Fibroblast of the aortic adventitia (primary cell): ENCODE results near the gene TRIM38. TPM values are rescaled to one million over a fixed set of nuclear protein-coding genes. Genes with fewer than 3 reads are reported as not detected.
"Not testable (repeated sequence)": the region's sequence is repeated elsewhere in the genome, so short reads cannot be mapped to it uniquely, and the experiment has no call there.

ENCODE experiments used
- DNase-seq: peaks from one replicate; pipeline ENCODE4 v3.0.0-alpha.2; 2010; ENCODE audit warnings: low read depth
- H3K4me3 ChIP-seq: 2 replicates; pipeline ENCODE4 v1.5.1; 2011; ENCODE audit warnings: low read depth, mild to moderate bottlenecking, control low read depth, low read length, moderate library complexity
- total RNA-seq: library from RNA; depleted of rRNA; stranded (reverse); fragments of >200 nt; gene quantifications from 2 replicates; pipeline ENCODE4 v1.2.3, GENCODE V29; 2012; ENCODE audit warnings: low replicate concordance
- TF ChIP-seq, protein P1 (sequence below): IDR thresholded peaks from 2 replicates; pipeline ENCODE4 v1.5.1; 2011; ENCODE audit warnings: mild to moderate bottlenecking, low read length, control low read depth, inconsistent platforms; ENCODE audit not compliant: insufficient read depth

TRIM38 gene
- total RNA-seq, 1 donor = 12.0 TPM

DNA sequence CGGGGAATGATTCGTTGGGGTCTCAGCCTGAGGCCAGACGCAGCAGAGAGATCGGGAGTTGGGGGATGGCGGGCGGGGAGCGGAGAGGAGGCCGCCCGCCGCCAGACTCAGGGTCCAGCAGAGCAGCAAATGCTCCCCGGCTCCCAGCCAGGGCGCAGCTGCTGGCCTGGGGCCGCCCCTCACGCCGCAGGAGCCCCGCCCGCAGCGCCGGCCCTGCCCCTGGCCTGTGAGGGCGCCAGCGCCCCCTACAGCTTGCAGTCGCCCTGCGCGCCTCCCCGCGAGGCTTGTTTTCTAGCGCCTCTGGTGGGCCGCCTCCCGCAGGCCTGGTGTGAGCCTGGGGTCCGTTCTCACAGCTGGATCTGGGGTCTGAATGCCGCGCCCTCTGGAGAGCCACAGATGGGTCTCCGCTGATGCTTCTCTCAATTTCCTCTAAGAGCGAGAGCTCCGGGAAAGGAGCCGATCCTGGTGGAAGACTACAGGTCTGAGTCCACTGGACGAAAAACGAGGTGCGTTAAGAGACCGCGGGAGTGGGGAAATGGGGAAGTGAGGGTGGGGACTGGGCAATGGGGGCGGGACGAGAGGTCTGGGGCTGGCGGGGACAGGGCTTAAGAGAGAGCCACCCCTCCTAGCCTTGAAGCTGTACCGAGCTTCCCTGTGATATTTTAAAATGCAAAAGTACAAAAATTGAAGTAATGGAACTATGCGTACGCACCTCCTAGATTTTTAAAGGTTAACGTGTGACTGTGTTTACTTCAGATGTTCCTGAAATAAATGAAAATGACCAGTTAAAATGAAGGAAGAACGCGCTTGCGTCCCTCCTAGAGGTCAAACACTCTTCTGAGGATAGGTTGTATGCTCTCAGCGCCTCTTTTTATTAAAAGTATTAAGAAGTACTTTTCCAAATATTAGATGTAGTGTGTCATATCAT lies 30.1 kb downstream of the TRIM38 start:
- TF ChIP-seq, protein P1, sequence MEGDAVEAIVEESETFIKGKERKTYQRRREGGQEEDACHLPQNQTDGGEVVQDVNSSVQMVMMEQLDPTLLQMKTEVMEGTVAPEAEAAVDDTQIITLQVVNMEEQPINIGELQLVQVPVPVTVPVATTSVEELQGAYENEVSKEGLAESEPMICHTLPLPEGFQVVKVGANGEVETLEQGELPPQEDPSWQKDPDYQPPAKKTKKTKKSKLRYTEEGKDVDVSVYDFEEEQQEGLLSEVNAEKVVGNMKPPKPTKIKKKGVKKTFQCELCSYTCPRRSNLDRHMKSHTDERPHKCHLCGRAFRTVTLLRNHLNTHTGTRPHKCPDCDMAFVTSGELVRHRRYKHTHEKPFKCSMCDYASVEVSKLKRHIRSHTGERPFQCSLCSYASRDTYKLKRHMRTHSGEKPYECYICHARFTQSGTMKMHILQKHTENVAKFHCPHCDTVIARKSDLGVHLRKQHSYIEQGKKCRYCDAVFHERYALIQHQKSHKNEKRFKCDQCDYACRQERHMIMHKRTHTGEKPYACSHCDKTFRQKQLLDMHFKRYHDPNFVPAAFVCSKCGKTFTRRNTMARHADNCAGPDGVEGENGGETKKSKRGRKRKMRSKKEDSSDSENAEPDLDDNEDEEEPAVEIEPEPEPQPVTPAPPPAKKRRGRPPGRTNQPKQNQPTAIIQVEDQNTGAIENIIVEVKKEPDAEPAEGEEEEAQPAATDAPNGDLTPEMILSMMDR = peak; percentile 94
- DNase-seq = peak; percentile 90
- H3K4me3 ChIP-seq = peak overlapping the region; percentile 75

DNA sequence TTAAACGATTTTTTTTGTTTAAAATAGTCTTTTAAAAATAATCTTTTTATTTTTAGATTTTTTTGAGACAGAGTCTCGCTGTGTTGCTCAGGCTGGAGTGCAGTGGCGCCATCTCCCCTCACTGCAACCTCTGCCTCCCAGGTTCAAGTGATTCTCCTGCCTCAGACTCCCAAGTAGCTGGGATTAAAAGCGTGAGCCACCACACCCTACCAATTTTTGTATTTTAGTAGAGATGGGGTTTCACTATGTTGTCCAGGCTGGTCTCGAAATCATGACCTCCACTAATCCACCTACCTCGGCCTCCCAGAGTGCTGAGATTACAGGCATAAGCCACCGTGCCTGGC lies 30.7 kb downstream of the TRIM38 start:
- peak overlapping the region; percentile 75 for H3K4me3 ChIP-seq
- DNase-seq = not testable (repeated sequence)

DNA sequence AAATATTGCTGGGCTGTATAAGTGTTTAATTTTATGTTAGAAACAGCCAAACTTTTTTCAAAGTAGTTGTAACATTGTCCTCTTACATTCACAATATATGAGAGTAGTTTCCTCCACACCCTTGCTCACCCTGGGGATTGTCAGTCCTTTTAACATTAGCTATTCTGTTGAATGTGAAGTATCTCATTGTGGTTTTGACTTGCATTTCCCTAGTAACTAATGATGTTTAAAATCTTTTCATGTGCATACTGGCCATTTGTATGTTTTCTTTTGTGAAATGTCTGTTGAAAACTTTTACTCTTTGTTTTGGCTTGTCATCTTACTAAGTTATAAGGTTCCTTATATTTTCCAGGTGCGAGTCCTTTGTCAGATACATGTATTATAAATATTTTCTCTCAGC lies 32.9 kb downstream of the TRIM38 start:
- no peak for DNase-seq
- no peak overlapping the region for H3K4me3 ChIP-seq
- TF ChIP-seq, protein P1 = no peak

DNA sequence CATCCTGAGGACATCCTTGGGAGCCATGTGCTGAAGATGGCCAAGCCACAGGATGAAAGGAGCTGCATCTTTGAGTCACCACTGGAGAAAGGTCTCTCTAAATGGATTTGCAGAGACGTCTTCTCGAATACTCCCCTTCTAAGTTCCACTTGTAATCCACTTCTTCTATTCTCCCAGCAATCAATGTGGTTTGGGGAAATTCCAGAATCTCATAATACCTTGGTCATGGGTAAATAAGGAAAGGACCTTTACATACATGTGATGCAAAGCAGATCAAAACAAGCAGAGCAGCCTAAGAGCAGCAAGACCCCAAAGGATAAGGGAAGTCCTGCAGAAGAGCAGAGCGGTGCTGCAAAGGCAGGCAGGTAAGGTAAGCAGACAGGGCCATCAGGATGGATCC lies 35.3 kb downstream of the TRIM38 start:
- DNase-seq = no peak
- H3K4me3 ChIP-seq = no peak overlapping the region
- TF ChIP-seq, protein P1 = no peak

DNA sequence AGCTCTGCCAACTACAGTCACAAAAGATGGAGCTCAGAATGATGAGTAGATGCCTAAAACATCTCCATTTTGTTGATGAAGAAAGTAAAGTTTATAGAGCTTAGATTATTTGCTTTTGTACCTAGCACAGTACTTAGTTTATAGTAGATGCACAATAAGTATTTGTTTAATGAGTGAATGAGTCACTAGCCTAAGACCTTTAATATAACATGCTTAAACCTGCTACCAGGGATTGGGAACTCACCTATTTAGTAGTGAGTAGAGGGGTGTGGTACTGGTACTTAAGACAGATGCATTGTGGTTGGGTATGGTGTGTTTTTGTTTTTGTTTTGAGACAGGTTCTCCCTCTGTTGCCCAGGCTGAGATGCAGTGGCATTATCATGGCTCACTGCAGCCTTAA lies 35.8 kb downstream of the TRIM38 start:
- TF ChIP-seq, protein P1 = no peak
- no peak overlapping the region for H3K4me3 ChIP-seq
- DNase-seq = no peak

DNA sequence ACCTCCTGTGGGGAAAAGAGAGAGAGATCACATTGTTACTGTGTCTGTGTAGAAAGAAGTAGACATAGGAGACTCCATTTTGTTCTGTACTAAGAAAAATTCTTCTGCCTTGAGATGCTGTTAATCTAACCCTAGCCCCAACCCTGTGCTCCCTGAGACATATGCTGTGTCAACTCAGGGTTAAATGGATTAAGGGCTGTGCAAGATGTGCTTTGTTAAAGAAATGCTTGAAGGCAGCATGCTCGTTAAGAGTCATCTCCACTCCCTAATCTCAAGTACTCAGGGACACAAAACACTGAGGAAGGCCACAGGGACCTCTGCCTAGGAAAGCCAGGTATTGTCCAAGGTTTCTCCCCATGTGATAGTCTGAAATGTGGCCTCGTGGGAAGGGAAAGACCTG lies 36.6 kb downstream of the TRIM38 start:
- not testable (repeated sequence) for H3K4me3 ChIP-seq, DNase-seq

DNA sequence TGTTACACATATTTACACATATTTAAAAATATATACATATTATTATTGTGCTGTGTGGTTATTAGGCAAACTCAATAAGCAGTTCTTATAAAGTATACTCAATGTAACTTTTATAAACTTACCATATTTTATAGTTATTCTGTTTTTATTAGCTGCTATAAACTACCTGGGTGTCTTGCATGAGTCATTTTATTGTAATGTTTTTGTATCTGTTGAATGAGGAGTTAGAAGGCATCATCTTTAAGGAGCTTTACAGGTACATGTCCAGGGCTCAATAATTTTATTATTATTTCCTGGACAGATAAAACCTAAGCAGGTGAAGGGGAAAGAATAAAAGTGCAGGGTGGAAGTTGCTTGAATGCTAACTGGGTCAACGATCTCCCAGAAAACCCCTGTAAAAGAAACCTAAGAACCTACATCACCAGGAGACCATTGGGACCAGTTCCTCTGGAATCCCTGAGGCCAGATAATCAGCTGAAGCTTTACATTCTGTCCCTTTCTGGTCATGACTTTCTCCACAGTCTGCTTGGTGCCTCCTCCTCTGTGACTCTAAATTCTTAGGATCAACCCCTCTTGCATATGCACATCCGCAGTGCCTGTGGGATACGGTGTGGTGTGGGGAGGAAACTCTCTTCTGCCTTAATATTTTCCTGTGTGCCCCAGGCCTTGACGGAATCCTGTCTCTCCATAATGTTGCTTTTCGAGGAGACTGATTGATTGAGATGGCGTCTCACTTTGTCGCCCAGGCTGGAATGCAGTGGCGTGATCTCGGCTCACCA lies 38.0 kb downstream of the TRIM38 start:
- no peak overlapping the region for H3K4me3 ChIP-seq
- TF ChIP-seq, protein P1 = no peak
- no peak for DNase-seq
